ENCODE measurements around the gene XPO5. TPM values are rescaled to one million over a fixed set of nuclear protein-coding genes. Genes with fewer than 3 reads are reported as not detected.

Gene XPO5
- total and polyA plus RNA-seq, 7 donors = 12.3 to 40.1 (median 19.2) TPM

DNA sequence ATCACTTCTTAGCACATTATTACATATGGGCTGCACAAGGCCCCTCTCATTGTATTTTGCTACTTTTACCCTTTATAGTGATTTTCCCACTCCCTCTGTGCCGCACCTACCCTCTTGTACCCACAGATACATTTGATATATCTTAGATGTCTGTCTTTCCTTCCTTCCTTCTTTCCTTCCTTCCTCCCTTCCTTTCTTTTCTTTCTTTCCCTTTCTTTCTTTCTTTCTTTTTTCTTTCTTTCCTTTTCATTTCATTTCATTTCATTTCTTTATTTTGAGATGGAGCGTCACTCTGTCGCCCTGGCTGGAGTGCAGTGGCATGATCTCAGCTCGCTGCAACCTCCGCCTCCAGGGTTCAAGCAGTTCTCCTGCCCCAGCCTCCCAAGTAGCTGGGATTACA, 12.4 kb upstream of the XPO5 start:
- DNase-seq (no peak), ATAC-seq (no peak)
- H3K27me3 ChIP-seq (ENCODE audit: insufficient read depth in 3 of 3, low read length in 2 of 3) = no peaks in the 10 kb centered on the region
- H3K36me3 ChIP-seq (ENCODE audit: insufficient read depth in 1 of 2, low read depth in 1 of 2) = peaks cover 7 to 85% of the 10 kb centered on the region in 2 donors
- TF ChIP-seq, protein P1, sequence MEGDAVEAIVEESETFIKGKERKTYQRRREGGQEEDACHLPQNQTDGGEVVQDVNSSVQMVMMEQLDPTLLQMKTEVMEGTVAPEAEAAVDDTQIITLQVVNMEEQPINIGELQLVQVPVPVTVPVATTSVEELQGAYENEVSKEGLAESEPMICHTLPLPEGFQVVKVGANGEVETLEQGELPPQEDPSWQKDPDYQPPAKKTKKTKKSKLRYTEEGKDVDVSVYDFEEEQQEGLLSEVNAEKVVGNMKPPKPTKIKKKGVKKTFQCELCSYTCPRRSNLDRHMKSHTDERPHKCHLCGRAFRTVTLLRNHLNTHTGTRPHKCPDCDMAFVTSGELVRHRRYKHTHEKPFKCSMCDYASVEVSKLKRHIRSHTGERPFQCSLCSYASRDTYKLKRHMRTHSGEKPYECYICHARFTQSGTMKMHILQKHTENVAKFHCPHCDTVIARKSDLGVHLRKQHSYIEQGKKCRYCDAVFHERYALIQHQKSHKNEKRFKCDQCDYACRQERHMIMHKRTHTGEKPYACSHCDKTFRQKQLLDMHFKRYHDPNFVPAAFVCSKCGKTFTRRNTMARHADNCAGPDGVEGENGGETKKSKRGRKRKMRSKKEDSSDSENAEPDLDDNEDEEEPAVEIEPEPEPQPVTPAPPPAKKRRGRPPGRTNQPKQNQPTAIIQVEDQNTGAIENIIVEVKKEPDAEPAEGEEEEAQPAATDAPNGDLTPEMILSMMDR (IDR thresholded peaks at IDR 0.05) = no peak
- H3K9me3 ChIP-seq = no peaks in the 10 kb centered on the region
- H3K27ac ChIP-seq = no peak overlapping the region
- H3K4me3 ChIP-seq = no peak overlapping the region
- no peaks in the 10 kb centered on the region for H3K4me1 ChIP-seq
- 97 to 98% (median 97%) methylated on average over 5 of the region's 5 CpGs for WGBS, 3 donors
- intact Hi-C loops (cut with DNase I) = no loop called here

DNA sequence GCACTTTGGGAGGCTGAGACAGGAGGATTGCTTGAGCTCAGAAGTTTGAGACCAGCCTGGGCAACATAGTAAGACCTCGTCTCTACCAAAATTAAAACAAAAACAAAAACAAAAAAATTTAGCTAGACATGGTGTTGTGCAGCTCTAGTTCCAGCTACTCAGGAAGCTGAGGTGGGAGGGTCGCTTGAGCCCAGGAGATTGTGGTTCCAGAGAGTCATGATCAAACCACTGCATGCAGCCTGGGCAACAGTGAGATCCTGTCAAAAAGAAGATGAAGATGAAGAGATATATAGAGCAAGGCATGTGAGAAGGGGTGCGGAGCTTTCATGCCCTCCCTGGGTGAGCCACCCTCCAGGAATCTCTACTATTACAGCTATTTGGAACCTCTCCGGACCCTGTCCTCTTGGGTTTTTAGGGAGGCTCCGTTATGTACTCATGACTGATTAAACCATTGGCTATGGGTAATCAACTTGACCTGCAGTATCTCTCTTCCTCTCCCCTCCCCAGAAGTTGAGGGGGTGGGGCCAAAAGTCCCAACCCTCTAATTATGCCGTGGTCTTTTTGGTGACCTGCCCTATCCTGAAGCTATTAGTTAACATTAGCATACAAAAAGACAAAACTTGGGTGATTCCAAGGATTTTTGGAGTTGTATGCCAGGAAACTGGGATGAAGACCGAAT, 9.2 kb upstream of the XPO5 start:
- no peak for ATAC-seq
- intact Hi-C loops (cut with DNase I) = no loop called here
- H3K9me3 ChIP-seq = no peaks in the 10 kb centered on the region
- no peak for DNase-seq
- TF ChIP-seq, protein P1 (IDR thresholded peaks at IDR 0.05) = no peak
- H3K4me1 ChIP-seq = no peaks in the 10 kb centered on the region
- peaks cover 10 to 78% of the 10 kb centered on the region in 2 donors for H3K36me3 ChIP-seq (ENCODE audit: insufficient read depth in 1 of 2, low read depth in 1 of 2)
- 88 to 95% (median 90%) methylated on average over 7 of the region's 7 CpGs for WGBS, 3 donors
- no peak overlapping the region for H3K4me3 ChIP-seq
- no peak overlapping the region for H3K27ac ChIP-seq
- H3K27me3 ChIP-seq (ENCODE audit: insufficient read depth in 3 of 3, low read length in 2 of 3) = no peaks in the 10 kb centered on the region

DNA sequence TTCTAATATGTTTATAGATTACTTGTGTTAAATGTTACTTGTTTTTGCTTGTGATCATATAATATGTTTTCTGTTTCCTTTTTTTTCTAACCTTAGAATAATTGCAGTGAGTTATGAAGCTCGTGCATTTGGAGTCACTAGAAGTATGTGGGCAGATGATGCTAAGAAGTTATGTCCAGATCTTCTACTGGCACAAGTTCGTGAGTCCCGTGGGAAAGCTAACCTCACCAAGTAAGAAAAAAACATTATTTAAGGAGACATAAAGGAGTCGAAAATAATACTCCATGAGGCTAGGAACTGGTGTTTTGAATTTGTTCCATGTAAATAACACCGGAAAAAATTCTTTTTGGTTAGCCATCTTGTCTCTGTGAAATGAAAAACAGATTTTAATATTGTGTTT, 7.1 kb upstream of the XPO5 start:
- no peak overlapping the region for H3K27ac ChIP-seq
- H3K4me3 ChIP-seq = no peak overlapping the region
- peaks cover 10 to 57% of the 10 kb centered on the region in 2 donors for H3K36me3 ChIP-seq (ENCODE audit: insufficient read depth in 1 of 2, low read depth in 1 of 2)
- 78 to 88% (median 79%) methylated on average over 5 of the region's 5 CpGs for WGBS, 3 donors
- intact Hi-C loops (cut with DNase I) = no loop called here
- no peaks in the 10 kb centered on the region for H3K27me3 ChIP-seq (ENCODE audit: insufficient read depth in 3 of 3, low read length in 2 of 3)
- DNase-seq (no peak), ATAC-seq (no peak)
- no peaks in the 10 kb centered on the region for H3K4me1 ChIP-seq
- TF ChIP-seq, protein P1 (IDR thresholded peaks at IDR 0.05) = no peak
- H3K9me3 ChIP-seq = no peaks in the 10 kb centered on the region

DNA sequence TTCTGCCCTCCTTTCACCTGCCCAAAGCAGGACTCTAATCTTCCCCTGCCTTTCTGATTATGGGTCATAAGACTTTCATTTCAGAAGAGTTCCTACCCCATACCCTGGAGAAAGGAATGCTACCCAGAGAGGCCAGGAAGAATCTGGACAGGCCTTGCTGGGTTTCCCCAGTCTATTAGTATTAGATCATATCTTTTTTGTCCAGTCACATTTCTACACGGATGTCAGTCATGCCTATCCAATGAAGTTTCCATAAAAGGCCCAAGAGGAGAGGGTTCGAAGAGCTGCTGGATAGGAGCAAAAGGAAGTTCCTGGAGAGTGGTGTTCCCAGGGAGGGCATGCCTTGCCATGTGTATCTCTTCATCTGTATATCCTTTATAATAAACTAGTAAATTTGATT, 3.3 kb upstream of the XPO5 start:
- 50 to 66% (median 56%) methylated on average over 2 of the region's 2 CpGs for WGBS, 3 donors
- H3K4me1 ChIP-seq = peaks cover 13% of the 10 kb centered on the region
- H3K4me3 ChIP-seq = no peak overlapping the region
- no peaks in the 10 kb centered on the region for H3K9me3 ChIP-seq
- TF ChIP-seq, protein P1 (IDR thresholded peaks at IDR 0.05) = no peak
- peaks cover 7 to 20% of the 10 kb centered on the region in 2 donors for H3K36me3 ChIP-seq (ENCODE audit: insufficient read depth in 1 of 2, low read depth in 1 of 2)
- intact Hi-C loops (cut with DNase I) = loop anchor here (5.0 to 10.0 kb wide), 2 partner anchors 48 to 124 kb away; partner anchors contain the start of genes DLK2 (in 1 of the 2) and GTPBP2 (in 1 of the 2)
- DNase-seq = no peak
- no peak for ATAC-seq
- H3K27ac ChIP-seq = no peak overlapping the region
- no peaks in the 10 kb centered on the region for H3K27me3 ChIP-seq (ENCODE audit: insufficient read depth in 3 of 3, low read length in 2 of 3)
